Ramos (cell line): ENCODE data around the gene KMT2D.

ENCODE experiments used
- in situ Hi-C: fragments of 300-500 bp; cut with MboI; formaldehyde crosslinking; loops from one replicate; pipeline ENCODE4 v1.14.3; 2022; ENCODE audit warnings: low sequenced_read_pairs; ENCODE audit not compliant: unreplicated experiment

The KMT2D gene

GRCh38 chr12:49055978-49056754 lies 4.4 kb downstream of the KMT2D start:
- in situ Hi-C loops: no loop called here

GRCh38 chr12:49055092-49055491 lies 5.5 kb downstream of the KMT2D start:
- in situ Hi-C loops: no loop called here

- in situ Hi-C loops: no loop called here
Observed at GRCh38 chr12:49054524-49054923, 6.1 kb downstream of the KMT2D start.

- in situ Hi-C loops: no loop called here
Observed at GRCh38 chr12:49054096-49054495, 6.5 kb downstream of the KMT2D start.

- in situ Hi-C loops: no loop called here
Observed at GRCh38 chr12:49052451-49053208, 8.0 kb downstream of the KMT2D start.

GRCh38 chr12:49051777-49052438 lies 8.7 kb downstream of the KMT2D start:
- in situ Hi-C loops: no loop called here

GRCh38 chr12:49051373-49051764 lies 9.2 kb downstream of the KMT2D start:
- in situ Hi-C loops: no loop called here

- in situ Hi-C loops: no loop called here
Observed at GRCh38 chr12:49050507-49051372, 9.9 kb downstream of the KMT2D start.

GRCh38 chr12:49049566-49050224 lies 10.9 kb downstream of the KMT2D start:
- in situ Hi-C loops: no loop called here

- in situ Hi-C loops: no loop called here
Observed at GRCh38 chr12:49048953-49049352, 11.6 kb downstream of the KMT2D start.

GRCh38 chr12:49046129-49046895 lies 14.3 kb downstream of the KMT2D start:
- in situ Hi-C loops: no loop called here

GRCh38 chr12:49044660-49045059 lies 15.9 kb downstream of the KMT2D start:
- in situ Hi-C loops: no loop called here

GRCh38 chr12:49043856-49044258 lies 16.7 kb downstream of the KMT2D start:
- in situ Hi-C loops: no loop called here

GRCh38 chr12:49043241-49043640 lies 17.4 kb downstream of the KMT2D start:
- in situ Hi-C loops: no loop called here

GRCh38 chr12:49041881-49042484 lies 18.6 kb downstream of the KMT2D start:
- in situ Hi-C loops: no loop called here

GRCh38 chr12:49041036-49041880 lies 19.3 kb downstream of the KMT2D start:
- in situ Hi-C loops: no loop called here

- in situ Hi-C loops: no loop called here
Observed at GRCh38 chr12:49040364-49040855, 20.2 kb downstream of the KMT2D start.
